HEK293T (cell line): Measurements from ENCODE around the gene CLEC3B.

Experiments
- CTCF ChIA-PET: fragments of 350-600 bp; formaldehyde crosslinking; extraction: SDS; loops from one replicate; lab custom pipeline; 2021; ENCODE audit warnings: antibody characterized with exemption, inconsistent platforms; lab: Yijun Ruan, JAX
- POLR2A ChIA-PET: fragments of 350-600 bp; formaldehyde crosslinking; extraction: SDS; loops from one replicate; lab custom pipeline; 2020; ENCODE audit warnings: antibody characterized with exemption, inconsistent platforms; lab: Yijun Ruan, JAX
- DNase-seq: peaks from one replicate; pipeline ENCODE4 v3.0.0; 2012; ENCODE audit warnings: mixed read lengths; ENCODE audit errors: extremely low spot score
- ARNT ChIP-seq: fragments of 450-650 bp; IDR thresholded peaks from 2 replicates; pipeline ENCODE4 v1.6.1; 2017; ENCODE audit warnings: mild to moderate bottlenecking
- BHLHE40 ChIP-seq: fragments of 450-650 bp; IDR thresholded peaks from 2 replicates; pipeline ENCODE4 v1.6.1; 2016; ENCODE audit warnings: mild to moderate bottlenecking, moderate library complexity, borderline replicate concordance
- CTBP1 ChIP-seq: fragments of 450-650 bp; IDR thresholded peaks from 2 replicates; pipeline ENCODE4 v1.6.1; 2016; ENCODE audit warnings: borderline replicate concordance
- ELF4 ChIP-seq: fragments of 450-650 bp; IDR thresholded peaks from 2 replicates; pipeline ENCODE4 v1.6.1; 2017; ENCODE audit warnings: antibody characterized with exemption
- FOXA1 ChIP-seq: fragments of 450-650 bp; IDR thresholded peaks from 2 replicates; pipeline ENCODE4 v1.6.1; 2016; ENCODE audit warnings: mild to moderate bottlenecking
- FOXK2 ChIP-seq: fragments of 450-650 bp; IDR thresholded peaks from 2 replicates; pipeline ENCODE4 v1.6.1; 2016; ENCODE audit warnings: mild to moderate bottlenecking
- FOXM1 ChIP-seq: fragments of 450-650 bp; IDR thresholded peaks from 2 replicates; pipeline ENCODE4 v1.6.1; 2017; ENCODE audit warnings: mild to moderate bottlenecking, borderline replicate concordance
- HDGF ChIP-seq: fragments of 450-650 bp; IDR thresholded peaks from 2 replicates; pipeline ENCODE4 v1.6.1; 2017; ENCODE audit warnings: antibody characterized with exemption, borderline replicate concordance
- L3MBTL2 ChIP-seq: fragments of 450-650 bp; conservative IDR thresholded peaks from 2 replicates; pipeline ENCODE4 v1.6.1; 2016; ENCODE audit warnings: mild to moderate bottlenecking
- LEF1 ChIP-seq: fragments of 450-650 bp; IDR thresholded peaks from 2 replicates; pipeline ENCODE4 v1.6.1; 2017; ENCODE audit warnings: mild to moderate bottlenecking, borderline replicate concordance
- NFRKB ChIP-seq: fragments of 450-650 bp; IDR thresholded peaks from 2 replicates; pipeline ENCODE4 v1.6.1; 2016; ENCODE audit warnings: mild to moderate bottlenecking, moderate library complexity
- PKNOX1 ChIP-seq: fragments of 450-650 bp; IDR thresholded peaks from 2 replicates; pipeline ENCODE4 v1.6.1; 2016
- SP1 ChIP-seq: fragments of 450-650 bp; IDR thresholded peaks from 2 replicates; pipeline ENCODE4 v1.6.1; 2017
- SUZ12 ChIP-seq: fragments of 450-650 bp; IDR thresholded peaks from 2 replicates; pipeline ENCODE4 v1.6.1; 2016; ENCODE audit warnings: mild to moderate bottlenecking
- TARDBP ChIP-seq: fragments of 450-650 bp; IDR thresholded peaks from 2 replicates; pipeline ENCODE4 v1.6.1; 2016
- ZNF384 ChIP-seq: fragments of 450-650 bp; IDR thresholded peaks from 2 replicates; pipeline ENCODE4 v1.6.1; 2016

CLEC3B gene

GRCh38 chr3:45056608-45057301 is 30.7 kb downstream of the CLEC3B start:
- DNase-seq, result no peak
- ChIA-PET POLR2A (no interaction called here), CTCF (interaction anchor here (0.8 kb wide), 1 partner anchor 19 kb away, joined by 4 read pairs; no protein-coding TSS in a partner anchor)
- TF ChIP-seq L3MBTL2 (no peak), HDGF (no peak), FOXK2 (no peak), NFRKB (no peak), CTBP1 (no peak), SP1 (no peak), ARNT (no peak), LEF1 (no peak), FOXM1 (no peak), ZNF384 (no peak), PKNOX1 (no peak), BHLHE40 (no peak), ELF4 (no peak), SUZ12 (no peak), TARDBP (no peak)

- POLR2A ChIA-PET, result no interaction called here
- DNase-seq, result no peak
- CTCF ChIA-PET, result interaction anchor here (0.8 kb wide), 1 partner anchor 19 kb away, joined by 4 read pairs; no protein-coding TSS in a partner anchor
- TF ChIP-seq SP1 (no peak), TARDBP (no peak), FOXK2 (no peak), FOXA1 (no peak), CTBP1 (no peak), LEF1 (no peak), ZNF384 (no peak), ARNT (no peak), PKNOX1 (no peak)
Measured at GRCh38 chr3:45057557-45057956, 31.5 kb downstream of the CLEC3B start.

DNA sequence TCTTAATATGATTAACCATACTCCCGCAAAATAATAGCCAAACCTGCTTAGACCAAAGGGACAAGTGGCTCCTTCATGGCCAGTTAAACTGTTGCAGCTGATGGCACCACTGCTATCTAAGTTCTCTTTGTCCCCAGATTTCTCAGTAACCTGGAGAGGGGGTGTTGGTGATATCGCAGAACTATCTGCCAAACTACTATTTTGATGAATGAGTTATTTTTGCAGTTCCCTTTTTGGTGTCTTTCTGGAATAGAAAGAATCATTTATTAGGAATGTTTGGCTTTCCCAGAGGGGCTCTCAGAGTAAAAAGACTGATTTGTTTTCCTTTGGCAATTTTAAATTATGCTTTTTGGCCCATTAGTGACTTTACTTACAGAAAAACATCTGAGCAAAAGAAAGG is 33.0 kb downstream of the CLEC3B start:
- TF ChIP-seq L3MBTL2 (no peak), ELF4 (no peak), LEF1 (no peak), ARNT (no peak), SUZ12 (no peak), FOXM1 (no peak), ZNF384 (no peak), CTBP1 (no peak), SP1 (no peak), BHLHE40 (no peak), FOXA1 (no peak), FOXK2 (no peak), PKNOX1 (no peak)
- no peak for DNase-seq
- CTCF ChIA-PET, result no interaction called here
- POLR2A ChIA-PET, result no interaction called here

GRCh38 chr3:45060165-45060892 is 34.2 kb downstream of the CLEC3B start:
- POLR2A ChIA-PET, result no interaction called here
- TF ChIP-seq PKNOX1, result no peak
- no peak for TF ChIP-seq TARDBP
- no peak for TF ChIP-seq HDGF
- no peak for TF ChIP-seq L3MBTL2
- no peak for TF ChIP-seq FOXM1
- TF ChIP-seq FOXA1, result no peak
- CTCF ChIA-PET, result no interaction called here
- no peak for DNase-seq

- ChIA-PET CTCF (no interaction called here), POLR2A (no interaction called here)
- TF ChIP-seq PKNOX1 (no peak), FOXM1 (no peak), L3MBTL2 (no peak), BHLHE40 (no peak), HDGF (no peak), SP1 (no peak), FOXK2 (no peak), ZNF384 (no peak), ELF4 (no peak), SUZ12 (no peak)
- DNase-seq, result no peak
Measured at GRCh38 chr3:45062697-45063070, 36.6 kb downstream of the CLEC3B start.
